ENCODE results near the gene MS4A6A. TPM values are rescaled to one million over a fixed set of nuclear protein-coding genes. Genes with fewer than 3 reads are reported as not detected.

The MS4A6A gene
- total RNA-seq, 1 experiment from 2014 or later = not detected

GRCh38 chr11:60130496-60130895, 52.4 kb downstream of the MS4A6A start:
- Histone ChIP-seq H3K9ac (ENCODE audit: extremely low read depth, insufficient read length, low read length) (no peak overlapping the region), H4K20me1 (ENCODE audit: control insufficient read depth, insufficient read depth, insufficient read length) (no peaks in the 10 kb centered on the region), H3K79me1 (ENCODE audit: insufficient read depth, low read depth, low read length, poor library complexity, severe bottlenecking) (no peaks in the 10 kb centered on the region), H2BK5ac (ENCODE audit: insufficient read length, low read length) (no peak overlapping the region), H2BK12ac (ENCODE audit: insufficient read length, low read depth, low read length) (no peak overlapping the region), H3K27me3 (ENCODE audit: insufficient read depth, low read length) (no peaks in the 10 kb centered on the region), H3K18ac (ENCODE audit: insufficient read length, low read depth, low read length) (no peak overlapping the region), H2AFZ (ENCODE audit: low read length) (no peak overlapping the region), H3K56ac (ENCODE audit: insufficient read length, low read depth, low read length) (no peak overlapping the region), H3K4ac (ENCODE audit: low read depth, low read length) (no peak overlapping the region), H3K9me3 (ENCODE audit: control insufficient read depth, low read depth, low read length) (peaks cover 10% of the 10 kb centered on the region), H3K79me2 (ENCODE audit: insufficient read depth, low read length) (no peaks in the 10 kb centered on the region), H2BK15ac (ENCODE audit: low read depth, low read length) (no peak overlapping the region), H2BK120ac (ENCODE audit: low read depth, low read length, poor library complexity, severe bottlenecking) (no peak overlapping the region), H3K23me2 (ENCODE audit: insufficient read length, low read depth, low read length, poor library complexity, severe bottlenecking) (no peaks in the 10 kb centered on the region), H2BK20ac (ENCODE audit: low read depth, low read length, poor library complexity, severe bottlenecking) (no peak overlapping the region), H3K23ac (ENCODE audit: insufficient read length, low read depth, low read length) (no peak overlapping the region), H3K4me2 (ENCODE audit: insufficient read depth, insufficient read length, low read length) (no peak overlapping the region), H3K4me1 (ENCODE audit: insufficient read depth, low read length) (no peaks in the 10 kb centered on the region), H3K27ac (ENCODE audit: insufficient read length, low read depth, low read length) (no peak overlapping the region), H3K14ac (ENCODE audit: insufficient read depth, low read length) (no peak overlapping the region), H2AK5ac (ENCODE audit: insufficient read length, low read length) (no peak overlapping the region), H3T11ph (ENCODE audit: low read length) (no peak overlapping the region), H4K91ac (ENCODE audit: insufficient read length, low read depth, low read length) (no peak overlapping the region), H4K5ac (ENCODE audit: insufficient read length, low read depth, low read length) (no peak overlapping the region), H4K8ac (replicated peaks; ENCODE audit: insufficient read length, low read depth, low read length) (no peak overlapping the region)
- Mint-ChIP-seq H3K27ac (no peak overlapping the region), H3K36me3 (ENCODE audit: insufficient read depth in 1 of 3, low read depth in 3 of 3) (peaks cover 6 to 19% (median 16%) of the 10 kb centered on the region in 3 experiments), H3K27me3 (ENCODE audit: low read depth) (peaks cover 2% of the 10 kb centered on the region; the same call in 1 of the 2 replicates), H3K4me3 (no peak overlapping the region), H3K9me3 (peaks cover 21 to 22% of the 10 kb centered on the region in 2 experiments), H3K4me1 (peaks cover 11 to 12% of the 10 kb centered on the region in 2 experiments; a peak in 3 of 4 replicates)
- peak; percentile 43 for DNase-seq
- TF ChIP-seq CTCF (conservative IDR thresholded peaks at IDR 0.05) = peak; percentile 78
